ENCODE results near the gene YBEY. TPM values are rescaled to one million over a fixed set of nuclear protein-coding genes. Genes with fewer than 3 reads are reported as not detected.

YBEY gene
- total RNA-seq, 1 donor from 2014 or later = 13.7 TPM

- Mint-ChIP-seq H3K36me3 (ENCODE audit: low read depth) (no peaks in the 10 kb centered on the region), H3K9me3 (no peaks in the 10 kb centered on the region), H3K4me3 (no peak overlapping the region), H3K4me1 (peaks cover 4% of the 10 kb centered on the region), H3K27me3 (peaks cover 1% of the 10 kb centered on the region), H3K27ac (no peak overlapping the region)
- TF ChIP-seq CTCF (IDR thresholded peaks at IDR 0.05) = no peak
- DNase-seq (no peak), ATAC-seq (ENCODE audit: low read depth) (no peak)
- ChIA-PET CTCF (no interaction called here), POLR2A (no interaction called here)
- intact Hi-C loops (cut with micrococcal nuclease) = no loop called here
Measured at GRCh38 chr21:46299167-46299566, 13.0 kb downstream of the YBEY start.

GRCh38 chr21:46301759-46302158 lies 15.6 kb downstream of the YBEY start:
- TF ChIP-seq CTCF (IDR thresholded peaks at IDR 0.05) = no peak
- POLR2A ChIA-PET = no interaction called here
- no peak overlapping the region for H3K4me3 Mint-ChIP-seq

GRCh38 chr21:46304437-46304836 lies 18.3 kb downstream of the YBEY start:
- Mint-ChIP-seq H3K4me3 (no peak overlapping the region), H3K9me3 (no peaks in the 10 kb centered on the region), H3K27me3 (no peaks in the 10 kb centered on the region), H3K36me3 (ENCODE audit: low read depth) (peaks cover 6% of the 10 kb centered on the region), H3K27ac (no peak overlapping the region), H3K4me1 (no peaks in the 10 kb centered on the region)
- ChIA-PET CTCF (no interaction called here), POLR2A (no interaction called here)
- DNase-seq (no peak), ATAC-seq (ENCODE audit: low read depth) (no peak)
- intact Hi-C loops (cut with micrococcal nuclease) = no loop called here
- no peak for TF ChIP-seq CTCF (IDR thresholded peaks at IDR 0.05)

More at GRCh38 chr21:46301759-46302158, 15.6 kb downstream of the YBEY start:
- intact Hi-C loops (cut with micrococcal nuclease) = no loop called here
- H3K9me3 Mint-ChIP-seq = no peaks in the 10 kb centered on the region
- DNase-seq = no peak
- peaks cover 1% of the 10 kb centered on the region for H3K27me3 Mint-ChIP-seq
- CTCF ChIA-PET = no interaction called here
- ATAC-seq (ENCODE audit: low read depth) = no peak
- H3K27ac Mint-ChIP-seq = no peak overlapping the region
- H3K4me1 Mint-ChIP-seq = peaks cover 2% of the 10 kb centered on the region
- peaks cover 6% of the 10 kb centered on the region for H3K36me3 Mint-ChIP-seq (ENCODE audit: low read depth)

GRCh38 chr21:46304955-46305354 lies 18.8 kb downstream of the YBEY start:
- POLR2A ChIA-PET = no interaction called here
- H3K4me3 Mint-ChIP-seq = no peak overlapping the region
- ATAC-seq (ENCODE audit: low read depth) = no peak

GRCh38 chr21:46307625-46308024 lies 21.5 kb downstream of the YBEY start:
- ATAC-seq (ENCODE audit: low read depth) (peak; percentile 10), DNase-seq (no peak)
- Mint-ChIP-seq H3K9me3 (no peaks in the 10 kb centered on the region), H3K36me3 (ENCODE audit: low read depth) (peaks cover 6% of the 10 kb centered on the region), H3K27ac (no peak overlapping the region), H3K27me3 (no peaks in the 10 kb centered on the region), H3K4me3 (no peak overlapping the region), H3K4me1 (no peaks in the 10 kb centered on the region)
- CTCF ChIA-PET = no interaction called here
- POLR2A ChIA-PET = no interaction called here
- intact Hi-C loops (cut with micrococcal nuclease) = no loop called here
- TF ChIP-seq CTCF (IDR thresholded peaks at IDR 0.05) = no peak

More at GRCh38 chr21:46304955-46305354, 18.8 kb downstream of the YBEY start:
- no peak for DNase-seq
- Mint-ChIP-seq H3K9me3 (no peaks in the 10 kb centered on the region), H3K27ac (no peak overlapping the region), H3K4me1 (no peaks in the 10 kb centered on the region), H3K27me3 (no peaks in the 10 kb centered on the region), H3K36me3 (ENCODE audit: low read depth) (peaks cover 6% of the 10 kb centered on the region)
- no peak for TF ChIP-seq CTCF (IDR thresholded peaks at IDR 0.05)
- CTCF ChIA-PET = no interaction called here
- intact Hi-C loops (cut with micrococcal nuclease) = no loop called here
